ENCODE data around the gene KIFC3. TPM values are rescaled to one million over a fixed set of nuclear protein-coding genes. Genes with fewer than 3 reads are reported as not detected.
"Not testable (repeated sequence)": the region's sequence is repeated elsewhere in the genome, so short reads cannot be mapped to it uniquely, and the experiment has no call there.

The KIFC3 gene
- total RNA-seq, result 0.27 and 0.29 TPM in 2 replicates

GRCh38 chr16:57802341-57803133 lies at the start of gene KIFC3:
KIFC3 (minus strand) TSS chr16:57802491; CDS start chr16:57798243, 4,248 bp downstream.
- H3K9me3 Mint-ChIP-seq, result no peaks in the 10 kb centered on the region
- H3K27ac Mint-ChIP-seq, result no peak within 1 kb of the TSS
- POLR2A ChIA-PET, result no interaction called here
- intact Hi-C loops (cut with micrococcal nuclease), result no loop called here
- TF ChIP-seq, protein P1, sequence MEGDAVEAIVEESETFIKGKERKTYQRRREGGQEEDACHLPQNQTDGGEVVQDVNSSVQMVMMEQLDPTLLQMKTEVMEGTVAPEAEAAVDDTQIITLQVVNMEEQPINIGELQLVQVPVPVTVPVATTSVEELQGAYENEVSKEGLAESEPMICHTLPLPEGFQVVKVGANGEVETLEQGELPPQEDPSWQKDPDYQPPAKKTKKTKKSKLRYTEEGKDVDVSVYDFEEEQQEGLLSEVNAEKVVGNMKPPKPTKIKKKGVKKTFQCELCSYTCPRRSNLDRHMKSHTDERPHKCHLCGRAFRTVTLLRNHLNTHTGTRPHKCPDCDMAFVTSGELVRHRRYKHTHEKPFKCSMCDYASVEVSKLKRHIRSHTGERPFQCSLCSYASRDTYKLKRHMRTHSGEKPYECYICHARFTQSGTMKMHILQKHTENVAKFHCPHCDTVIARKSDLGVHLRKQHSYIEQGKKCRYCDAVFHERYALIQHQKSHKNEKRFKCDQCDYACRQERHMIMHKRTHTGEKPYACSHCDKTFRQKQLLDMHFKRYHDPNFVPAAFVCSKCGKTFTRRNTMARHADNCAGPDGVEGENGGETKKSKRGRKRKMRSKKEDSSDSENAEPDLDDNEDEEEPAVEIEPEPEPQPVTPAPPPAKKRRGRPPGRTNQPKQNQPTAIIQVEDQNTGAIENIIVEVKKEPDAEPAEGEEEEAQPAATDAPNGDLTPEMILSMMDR (IDR thresholded peaks at IDR 0.05), result no peak
- H3K36me3 Mint-ChIP-seq (ENCODE audit: low read depth), result no peaks in the 10 kb centered on the region
- peak; percentile 74 for ATAC-seq (ENCODE audit: low read depth)
- H3K27me3 Mint-ChIP-seq, result peaks cover 48% of the 10 kb centered on the region
- peaks cover 13% of the 10 kb centered on the region for H3K4me1 Mint-ChIP-seq
- CTCF ChIA-PET, result no interaction called here
- peak within 1 kb of the TSS; percentile 81 for H3K4me3 Mint-ChIP-seq
- peak; percentile 44 for DNase-seq

- H3K9me3 Mint-ChIP-seq, result no peaks in the 10 kb centered on the region
- no peak overlapping the region for H3K27ac Mint-ChIP-seq
- intact Hi-C loops (cut with micrococcal nuclease), result no loop called here
- ATAC-seq (ENCODE audit: low read depth) (no peak), DNase-seq (no peak)
- no peaks in the 10 kb centered on the region for H3K4me1 Mint-ChIP-seq
- ChIA-PET POLR2A (no interaction called here), CTCF (no interaction called here)
- H3K36me3 Mint-ChIP-seq (ENCODE audit: low read depth), result no peaks in the 10 kb centered on the region
- peaks cover 3% of the 10 kb centered on the region for H3K27me3 Mint-ChIP-seq
- TF ChIP-seq, protein P1 (IDR thresholded peaks at IDR 0.05), result no peak
- no peak overlapping the region for H3K4me3 Mint-ChIP-seq
These were observed 45.9 kb upstream of the KIFC3 start for GRCh38 chr16:57848181-57848580.

DNA sequence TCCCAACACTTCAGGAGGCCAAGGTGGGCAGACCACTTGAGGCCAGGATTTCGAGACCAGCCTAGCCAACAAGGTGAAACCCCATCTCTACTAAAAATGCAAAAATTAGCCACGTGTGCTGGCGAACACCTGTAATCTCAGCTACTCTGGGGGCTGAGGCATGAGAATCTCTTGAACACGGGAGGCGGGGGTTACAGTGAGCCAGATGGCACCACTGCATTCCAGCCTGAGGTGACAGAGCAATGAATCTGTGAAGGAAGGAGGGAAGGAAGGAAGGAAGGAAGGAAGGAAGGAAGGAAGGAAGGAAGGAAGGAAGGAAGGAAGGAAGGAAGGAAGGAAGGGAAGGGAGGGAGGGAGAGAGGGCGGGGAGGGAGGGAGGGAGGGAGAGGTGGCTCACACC lies 44.6 kb upstream of the KIFC3 start:
- H3K4me3 Mint-ChIP-seq; DNase-seq; H3K36me3 Mint-ChIP-seq (ENCODE audit: low read depth); H3K27me3 Mint-ChIP-seq; H3K9me3 Mint-ChIP-seq; H3K27ac Mint-ChIP-seq; POLR2A ChIA-PET; CTCF ChIA-PET; H3K4me1 Mint-ChIP-seq; ATAC-seq (ENCODE audit: low read depth); intact Hi-C loops (cut with micrococcal nuclease): not testable (repeated sequence)

GRCh38 chr16:57846078-57846697 lies 43.9 kb upstream of the KIFC3 start:
- ATAC-seq (ENCODE audit: low read depth), result no peak
- POLR2A ChIA-PET, result no interaction called here
- Mint-ChIP-seq H3K4me1 (no peaks in the 10 kb centered on the region), H3K9me3 (no peaks in the 10 kb centered on the region), H3K4me3 (no peak overlapping the region), H3K27ac (no peak overlapping the region), H3K27me3 (no peaks in the 10 kb centered on the region), H3K36me3 (ENCODE audit: low read depth) (no peaks in the 10 kb centered on the region)
- TF ChIP-seq, protein P1 (IDR thresholded peaks at IDR 0.05), result no peak
- intact Hi-C loops (cut with micrococcal nuclease), result no loop called here
- CTCF ChIA-PET, result no interaction called here
- no peak for DNase-seq

GRCh38 chr16:57845115-57845514 lies 42.8 kb upstream of the KIFC3 start:
- ATAC-seq (ENCODE audit: low read depth) (no peak), DNase-seq (no peak)
- H3K4me3 Mint-ChIP-seq, result no peak overlapping the region
- no peaks in the 10 kb centered on the region for H3K36me3 Mint-ChIP-seq (ENCODE audit: low read depth)
- no peaks in the 10 kb centered on the region for H3K27me3 Mint-ChIP-seq
- H3K27ac Mint-ChIP-seq, result no peak overlapping the region
- CTCF ChIA-PET, result no interaction called here
- POLR2A ChIA-PET, result no interaction called here
- no peaks in the 10 kb centered on the region for H3K4me1 Mint-ChIP-seq
- TF ChIP-seq, protein P1 (IDR thresholded peaks at IDR 0.05), result no peak
- H3K9me3 Mint-ChIP-seq, result no peaks in the 10 kb centered on the region
- intact Hi-C loops (cut with micrococcal nuclease), result no loop called here

Measured in activated B cell treated with CpG ODN at 0.5 μM for 24 hours (primary cell).